ENCODE measurements around the gene WDR53.
A peak's percentile ranks its signal among the peaks of the same experiment; 100 is the strongest.
"Not testable (repeated sequence)": the region's sequence is repeated elsewhere in the genome, so short reads cannot be mapped to it uniquely, and the experiment has no call there.

Gene WDR53

GRCh38 chr3:196558476-196558875 is 9.9 kb downstream of the WDR53 start:
- no peak for DNase-seq (ENCODE audit: low spot score)

DNA sequence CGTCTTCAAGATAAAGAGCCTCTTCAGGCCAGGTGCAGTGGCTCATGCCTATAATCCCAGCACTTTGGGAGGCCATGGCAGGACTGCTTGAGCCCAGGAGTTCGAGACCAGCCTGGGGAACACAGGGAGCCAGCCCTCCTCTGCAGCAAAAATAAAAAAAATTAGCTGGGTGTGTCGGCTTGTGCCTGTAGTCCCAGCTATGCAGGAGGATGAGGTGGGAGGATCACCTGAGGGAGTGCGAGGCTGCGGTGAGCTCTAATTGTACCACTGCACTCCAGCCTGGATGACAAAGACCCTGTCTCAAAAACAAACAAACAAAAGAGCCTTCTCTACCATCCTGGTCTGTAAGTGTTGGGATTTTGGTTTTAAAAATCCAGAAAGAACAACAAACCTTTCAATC is 11.1 kb downstream of the WDR53 start:
- no peak for DNase-seq (ENCODE audit: low spot score)

GRCh38 chr3:196555295-196555694 is 13.1 kb downstream of the WDR53 start:
- no peak for DNase-seq (ENCODE audit: low spot score)

- DNase-seq (ENCODE audit: low spot score): no peak
Observed at GRCh38 chr3:196554205-196554604, 14.1 kb downstream of the WDR53 start.

GRCh38 chr3:196553551-196553950 is 14.8 kb downstream of the WDR53 start:
- DNase-seq (ENCODE audit: low spot score): no peak

DNA sequence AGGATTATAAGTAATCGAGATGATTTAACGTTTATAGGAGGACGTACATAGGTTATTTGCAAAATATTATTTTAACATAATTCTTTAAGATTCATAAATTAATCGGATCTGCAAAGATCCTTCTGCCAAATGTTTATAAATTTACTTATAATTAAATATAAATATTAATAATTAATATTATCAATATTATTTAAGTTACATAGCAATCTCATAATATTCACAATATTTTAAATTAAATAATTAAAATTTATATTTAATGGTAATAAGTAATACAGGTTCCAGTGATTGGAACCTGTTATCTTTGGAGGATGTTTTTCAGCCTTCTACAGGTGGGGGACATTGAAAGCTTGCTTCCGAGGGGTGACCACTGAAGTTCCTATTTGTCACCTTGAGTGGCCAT is 16.1 kb downstream of the WDR53 start:
- no peak for DNase-seq (ENCODE audit: low spot score)

- not testable (repeated sequence) for DNase-seq (ENCODE audit: low spot score)
Observed at GRCh38 chr3:196550172-196550571, 18.2 kb downstream of the WDR53 start.

DNA sequence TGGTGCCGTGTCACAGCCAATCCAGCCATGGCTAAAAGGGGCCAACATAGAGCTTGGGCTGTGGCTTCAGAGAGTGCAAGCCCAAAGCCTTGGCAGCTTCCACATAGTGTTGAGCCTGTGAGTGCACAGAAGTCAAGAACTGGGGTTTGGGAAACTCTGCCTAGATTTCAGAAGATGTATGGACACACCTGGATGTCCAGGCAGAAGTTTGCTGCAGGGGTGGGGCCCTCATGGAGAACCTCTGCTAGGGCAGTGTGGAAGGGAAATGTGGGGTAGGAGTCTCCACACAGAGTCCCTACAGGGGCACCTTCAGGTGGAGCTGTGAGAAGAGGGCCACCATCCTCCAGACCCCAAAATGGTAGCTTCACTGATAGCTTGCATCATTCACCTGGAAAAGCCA is 19.0 kb downstream of the WDR53 start:
- not testable (repeated sequence) for DNase-seq (ENCODE audit: low spot score)

DNA sequence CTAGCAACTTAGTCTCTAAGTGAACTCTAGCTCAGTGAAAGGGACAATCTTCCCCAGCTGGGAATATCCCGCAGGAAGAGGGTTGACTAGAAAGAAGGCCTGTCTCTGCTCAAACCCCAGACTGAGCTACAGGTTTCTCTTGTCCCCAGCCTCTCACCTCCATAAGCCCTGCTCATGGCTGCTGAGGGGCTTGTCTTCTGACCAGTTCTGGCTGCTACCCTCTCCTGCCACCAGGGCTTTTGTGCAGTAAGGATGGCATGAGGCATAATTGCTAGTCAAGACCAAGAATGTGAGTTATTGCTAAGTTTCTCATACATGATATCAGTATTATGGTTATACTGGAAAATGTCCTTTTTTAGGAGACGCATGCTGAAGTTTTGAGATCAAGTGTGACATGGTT is 21.3 kb downstream of the WDR53 start:
- no peak for DNase-seq (ENCODE audit: low spot score)

GRCh38 chr3:196546537-196546936 is 21.8 kb downstream of the WDR53 start:
- no peak for DNase-seq (ENCODE audit: low spot score)

- no peak for DNase-seq (ENCODE audit: low spot score)
Observed at GRCh38 chr3:196544491-196544992, 23.8 kb downstream of the WDR53 start.

DNA sequence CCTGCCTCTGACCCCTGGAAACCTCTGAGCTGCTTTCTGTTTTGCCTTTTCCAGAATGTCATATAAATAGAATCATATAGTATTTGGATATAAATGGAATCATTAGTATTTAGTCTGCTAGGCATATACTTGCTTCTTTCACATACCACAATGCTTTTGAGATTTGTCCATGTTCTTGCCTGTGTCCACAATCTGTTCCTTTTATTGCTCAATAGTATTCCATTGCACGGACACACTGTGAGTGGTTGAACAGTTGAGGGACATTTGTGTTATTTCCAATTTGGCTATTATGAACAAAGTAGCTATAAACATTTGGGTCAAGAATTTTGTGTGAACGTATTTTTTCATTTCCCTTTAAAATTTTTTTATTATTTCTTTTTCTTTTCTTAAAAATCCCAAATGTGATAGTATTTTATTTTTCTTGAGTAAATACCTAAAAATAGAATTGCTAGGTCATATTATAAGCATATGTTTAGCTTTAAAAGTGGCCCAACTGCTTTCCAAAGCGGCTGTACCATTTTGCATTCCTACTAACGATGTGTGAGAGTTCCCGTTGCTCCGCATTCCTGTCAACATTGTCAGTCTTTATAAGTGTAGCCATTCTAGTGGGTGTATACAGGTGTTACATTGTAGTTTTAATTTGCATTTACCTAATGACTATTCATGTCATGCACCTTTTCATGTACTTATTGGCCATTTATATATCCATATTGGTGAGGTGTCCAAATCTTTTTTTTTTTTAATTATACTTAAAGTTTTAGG is 26.5 kb downstream of the WDR53 start:
- DNase-seq (ENCODE audit: low spot score): no peak

DNA sequence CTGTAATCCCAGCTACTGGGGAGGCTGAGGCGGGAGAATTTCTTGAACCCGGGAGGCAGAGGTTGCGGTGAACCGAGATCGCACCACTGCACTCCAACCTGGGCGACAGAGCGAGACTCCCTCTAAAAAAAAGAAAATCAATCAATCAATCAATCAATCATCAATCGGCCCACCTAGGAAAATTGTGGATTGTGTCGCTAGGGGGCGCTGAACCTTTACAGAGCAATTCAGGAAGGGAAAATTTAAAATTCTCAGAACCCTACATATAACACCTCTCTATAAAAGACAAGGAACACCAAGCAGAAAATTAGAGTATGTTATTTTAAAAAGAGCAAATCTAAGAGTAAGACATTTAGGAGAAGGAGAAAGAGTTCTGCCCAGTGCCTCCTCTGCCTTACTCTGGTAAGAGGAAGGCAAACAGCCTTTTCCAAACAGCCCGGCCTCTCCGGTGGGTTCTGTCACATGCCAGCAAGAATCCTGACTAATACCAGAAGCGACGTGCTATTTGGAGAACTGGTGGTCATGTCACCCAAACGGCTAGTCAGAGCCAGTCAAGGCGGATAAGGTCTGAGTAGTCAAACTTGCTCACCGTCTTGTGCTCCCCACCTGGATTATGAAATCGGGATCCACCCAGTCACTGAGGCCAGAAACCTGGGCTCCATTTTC is 30.9 kb downstream of the WDR53 start:
- DNase-seq (ENCODE audit: low spot score): no peak

GRCh38 chr3:196533260-196533681 is 35.1 kb downstream of the WDR53 start:
- DNase-seq (ENCODE audit: low spot score): no peak

DNA sequence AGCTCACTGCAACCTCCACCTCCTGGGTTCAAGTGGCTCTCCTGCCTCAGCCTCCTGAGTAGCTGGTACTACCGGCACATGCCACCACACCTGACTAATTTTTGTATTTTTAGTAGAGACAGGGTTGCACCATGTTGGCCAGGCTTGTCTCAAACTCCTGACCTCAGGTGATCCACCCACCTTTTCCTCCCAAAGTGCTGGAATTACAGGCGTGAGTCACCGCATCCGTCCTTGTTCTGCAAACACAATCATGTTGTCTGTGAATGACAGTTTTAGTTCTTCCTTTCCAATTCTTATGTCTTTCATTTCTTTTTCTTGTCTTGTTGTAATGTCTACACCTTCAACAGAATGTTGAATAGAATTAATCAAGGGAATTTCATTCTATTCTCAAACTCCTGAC is 36.9 kb downstream of the WDR53 start:
- DNase-seq (ENCODE audit: low spot score): no peak

- peak; percentile 88 for DNase-seq (ENCODE audit: low spot score)
Observed at GRCh38 chr3:196528639-196529233, 39.6 kb downstream of the WDR53 start.

DNA sequence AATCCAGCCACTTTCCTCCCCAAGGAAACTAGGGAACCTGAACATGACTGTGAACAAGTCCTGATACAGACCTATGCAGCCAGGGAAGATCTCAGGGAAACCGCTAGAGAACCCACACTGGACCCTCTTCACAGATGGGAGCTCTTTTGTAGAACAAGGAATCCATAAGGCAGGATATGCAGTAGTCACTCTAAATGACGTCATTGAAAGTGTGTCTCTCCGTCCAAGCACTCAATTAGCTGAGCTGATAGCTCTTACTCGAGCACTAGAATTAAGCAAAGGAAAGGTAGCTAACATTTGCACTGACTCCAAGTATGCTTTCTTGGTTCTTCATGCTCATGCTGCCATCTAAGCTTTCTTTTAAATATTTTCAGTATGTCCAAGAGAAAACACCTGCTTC is 43.2 kb downstream of the WDR53 start:
- no peak for DNase-seq (ENCODE audit: low spot score)

DNA sequence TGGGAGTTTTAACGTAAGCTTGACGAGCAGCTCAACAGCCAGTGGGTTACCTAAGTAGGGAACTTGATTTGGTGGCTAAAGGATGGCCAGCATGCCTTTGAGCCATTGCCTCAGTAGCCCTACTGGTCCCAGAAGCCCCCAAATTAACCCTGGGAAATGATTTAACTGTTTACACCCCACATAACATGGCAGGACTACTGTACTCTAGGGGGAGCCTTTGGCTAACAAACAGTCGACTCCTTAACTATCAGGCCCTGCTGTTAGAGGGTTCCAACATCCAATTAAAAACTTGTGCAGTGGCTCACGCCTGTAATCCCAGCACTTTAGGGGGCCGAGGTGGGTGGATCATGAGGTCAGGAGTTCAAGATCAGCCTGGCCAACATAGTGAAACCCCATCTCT is 43.8 kb downstream of the WDR53 start:
- DNase-seq (ENCODE audit: low spot score): no peak

DNA sequence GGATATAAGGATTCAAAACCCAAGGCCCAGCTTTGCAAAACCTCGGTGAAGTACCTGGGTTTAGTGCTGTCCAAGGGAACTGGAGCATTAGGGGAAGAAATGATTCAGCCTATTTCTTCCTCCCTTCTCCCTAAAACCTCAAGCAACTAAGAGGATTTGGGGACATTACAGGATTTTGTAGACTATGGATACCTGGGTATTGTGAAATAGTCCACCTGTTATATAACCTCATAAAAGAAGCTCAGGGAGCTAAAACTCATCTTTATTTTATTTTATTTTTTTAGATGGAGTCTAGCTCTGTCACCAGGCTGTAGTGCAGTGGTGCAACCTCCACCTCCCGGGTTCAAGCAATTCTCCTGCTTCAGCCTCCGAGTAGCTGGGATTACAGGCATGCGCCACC is 44.5 kb downstream of the WDR53 start:
- no peak for DNase-seq (ENCODE audit: low spot score)

- DNase-seq (ENCODE audit: low spot score): not testable (repeated sequence)
Observed at GRCh38 chr3:196521291-196521690, 47.1 kb downstream of the WDR53 start.

- no peak for DNase-seq (ENCODE audit: low spot score)
Observed at GRCh38 chr3:196519718-196520082, 48.7 kb downstream of the WDR53 start.

- peak; percentile 64 for DNase-seq (ENCODE audit: low spot score)
Observed at GRCh38 chr3:196518966-196519717, 49.2 kb downstream of the WDR53 start.

All from hepatic stellate cell (primary cell).